Measurements from ENCODE around the gene SLC25A53.
"Not testable (repeated sequence)": the region's sequence is repeated elsewhere in the genome, so short reads cannot be mapped to it uniquely, and the experiment has no call there.

The SLC25A53 gene

DNA sequence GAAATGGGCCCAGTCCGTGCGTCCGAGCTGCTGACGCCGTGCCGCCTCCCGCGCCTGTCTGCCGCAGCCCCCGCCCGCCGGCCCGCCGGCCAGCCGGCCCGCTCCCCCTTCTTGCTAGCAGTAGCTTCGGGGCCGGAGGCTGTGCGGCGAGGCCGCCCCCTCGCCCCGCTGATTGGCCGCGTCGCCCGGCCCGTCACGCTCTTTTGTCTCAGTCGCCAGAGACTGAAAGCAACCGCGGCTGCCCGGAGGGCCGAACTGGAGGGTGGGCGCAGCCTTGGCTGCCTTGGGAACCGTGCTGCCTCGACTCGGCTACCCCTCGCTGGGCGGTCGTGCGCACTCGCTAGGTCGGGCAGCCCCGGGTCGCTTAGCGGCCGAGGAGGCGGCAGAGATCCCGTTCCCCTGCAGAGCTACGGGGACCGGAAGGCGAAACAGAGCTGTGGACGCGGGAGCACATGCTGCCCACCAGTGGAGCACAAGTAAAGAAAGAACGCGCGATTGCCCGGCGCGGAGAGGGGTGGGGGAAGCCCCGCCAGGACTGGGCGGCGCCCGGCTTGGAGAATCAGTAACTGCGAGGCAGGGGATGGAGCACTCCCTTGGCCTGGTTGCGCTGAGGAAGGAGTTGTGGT lies 44.4 kb downstream of the SLC25A53 start, which contains the start of gene ZCCHC18:
ZCCHC18 (plus strand) TSS at position 198 of the 626 bp plus-strand sequence. CDS start 1,589 bp downstream, outside the sequence.
- Mint-ChIP-seq H3K27me3 (ENCODE audit: low read depth) (peaks cover 8% of the 10 kb centered on the region), H3K27ac (peak within 1 kb of the TSS; percentile 67), H3K36me3 (ENCODE audit: low read depth) (no peaks in the 10 kb centered on the region), H3K4me3 (peak within 1 kb of the TSS; percentile 84), H3K4me1 (ENCODE audit: low read depth) (peaks cover 22% of the 10 kb centered on the region), H3K9me3 (no peaks in the 10 kb centered on the region)
- peak; percentile 13 for DNase-seq (ENCODE audit: low spot score)

DNA sequence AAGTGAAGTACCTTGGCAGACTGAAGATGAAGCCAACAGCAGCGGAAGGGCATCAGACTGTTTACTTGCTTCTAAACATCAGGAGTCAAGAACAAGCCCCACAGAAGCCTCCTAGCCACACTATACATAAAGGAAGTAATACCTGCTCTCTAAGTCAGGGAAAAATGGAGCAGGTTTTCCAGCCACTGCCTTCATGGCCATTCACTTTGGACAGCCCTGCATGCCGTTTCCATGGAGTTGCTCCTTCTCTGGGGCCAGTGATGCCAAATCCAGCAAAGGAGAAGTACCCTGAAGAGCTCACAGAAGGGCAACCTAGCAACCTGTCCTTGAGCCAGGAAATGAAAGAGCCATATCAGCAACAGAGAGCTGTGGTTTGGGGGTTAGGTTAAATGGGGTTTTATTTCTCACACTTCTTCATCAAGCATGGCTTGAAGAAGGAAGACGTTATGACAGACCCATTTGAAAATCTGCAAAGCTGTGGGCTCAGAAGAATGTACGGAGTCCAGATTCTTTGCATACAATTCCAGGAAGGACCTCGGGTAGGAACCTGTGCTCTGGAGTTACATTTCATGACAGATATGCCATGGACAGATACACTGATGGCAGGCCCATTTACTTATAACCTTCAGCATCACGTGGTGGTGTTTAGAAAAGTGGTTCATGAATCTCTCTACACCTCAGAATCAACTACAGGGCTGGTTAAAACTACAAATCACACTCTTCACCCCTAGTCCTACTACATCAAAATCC lies 46.1 kb downstream of the SLC25A53 start:
- not testable (repeated sequence) for DNase-seq (ENCODE audit: low spot score); H3K4me3 Mint-ChIP-seq; H3K27ac Mint-ChIP-seq; H3K36me3 Mint-ChIP-seq (ENCODE audit: low read depth); H3K9me3 Mint-ChIP-seq
- Mint-ChIP-seq H3K4me1 (ENCODE audit: low read depth) (peaks cover 22% of the 10 kb centered on the region), H3K27me3 (ENCODE audit: low read depth) (peaks cover 11% of the 10 kb centered on the region)

DNA sequence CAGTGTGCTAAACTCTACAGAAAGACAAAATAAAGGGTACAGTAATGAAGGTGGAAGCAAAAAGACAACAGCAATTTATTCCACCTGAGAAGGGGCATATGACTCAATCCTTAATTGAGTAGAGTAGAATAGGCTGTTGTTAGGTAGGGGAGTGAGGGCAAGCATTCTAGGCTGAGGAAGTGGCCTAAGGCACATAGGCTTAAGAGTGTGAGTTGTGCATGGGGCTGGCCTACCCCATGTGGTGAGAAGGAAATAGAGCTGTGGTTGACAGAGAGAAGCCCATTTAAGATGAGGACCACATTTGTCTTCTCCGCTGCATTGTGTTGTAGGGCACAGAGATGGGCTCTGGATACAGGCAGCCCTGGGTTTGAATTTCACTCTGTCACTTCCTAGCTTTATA lies 47.9 kb downstream of the SLC25A53 start:
- Mint-ChIP-seq H3K36me3 (ENCODE audit: low read depth) (no peaks in the 10 kb centered on the region), H3K27me3 (ENCODE audit: low read depth) (peaks cover 11% of the 10 kb centered on the region), H3K4me3 (no peak overlapping the region), H3K4me1 (ENCODE audit: low read depth) (peaks cover 22% of the 10 kb centered on the region), H3K27ac (no peak overlapping the region), H3K9me3 (no peaks in the 10 kb centered on the region)
- DNase-seq (ENCODE audit: low spot score): no peak

DNA sequence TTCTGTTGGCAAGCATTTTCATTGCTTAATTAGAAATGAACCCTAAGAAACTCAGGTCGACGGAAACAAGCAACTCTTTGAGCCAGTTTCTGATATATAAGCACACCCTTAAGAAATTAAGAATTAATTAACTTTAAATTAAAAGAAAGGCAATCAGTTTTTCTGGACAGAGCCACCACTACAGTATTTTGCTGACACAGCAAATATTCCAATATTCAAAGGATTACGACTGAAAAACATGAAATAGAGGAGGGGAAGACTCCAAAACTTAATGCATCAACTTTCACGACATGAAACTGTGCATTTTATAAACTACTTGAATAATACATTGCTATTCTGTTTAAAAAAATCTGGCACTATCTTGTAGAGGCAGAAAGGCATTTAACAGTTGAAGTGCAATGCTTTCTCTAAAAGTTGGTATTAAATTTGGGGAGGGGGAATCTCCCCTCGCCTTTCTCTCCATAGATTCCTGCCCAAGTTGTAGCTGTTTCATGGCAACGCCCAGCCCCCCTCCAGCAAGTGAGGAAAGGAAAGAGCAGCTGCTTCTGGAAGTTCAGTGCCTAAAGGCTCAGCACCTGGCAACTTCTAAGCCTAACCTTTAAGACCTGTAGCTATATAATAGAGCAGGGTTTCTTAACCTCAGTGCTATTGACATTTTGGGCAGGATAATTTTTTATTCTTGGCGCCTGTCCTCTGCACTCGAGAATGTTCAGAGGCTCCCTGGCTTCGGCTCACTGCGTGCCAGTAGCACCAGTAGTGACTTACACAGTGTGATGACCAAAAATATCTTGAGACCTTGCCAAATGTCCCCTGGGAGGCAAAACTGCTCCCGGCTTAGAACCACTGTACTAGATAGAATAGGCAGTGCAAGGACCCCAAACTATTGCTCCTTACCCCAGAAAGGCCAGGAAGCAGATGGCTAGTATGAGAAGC lies 51.2 kb downstream of the SLC25A53 start:
- H3K4me3 Mint-ChIP-seq: no peak overlapping the region
- no peaks in the 10 kb centered on the region for H3K9me3 Mint-ChIP-seq
- no peaks in the 10 kb centered on the region for H3K36me3 Mint-ChIP-seq (ENCODE audit: low read depth)
- peaks cover 3% of the 10 kb centered on the region for H3K27me3 Mint-ChIP-seq (ENCODE audit: low read depth)
- H3K27ac Mint-ChIP-seq: no peak overlapping the region
- H3K4me1 Mint-ChIP-seq (ENCODE audit: low read depth): peaks cover 6% of the 10 kb centered on the region
- DNase-seq (ENCODE audit: low spot score): no peak

DNA sequence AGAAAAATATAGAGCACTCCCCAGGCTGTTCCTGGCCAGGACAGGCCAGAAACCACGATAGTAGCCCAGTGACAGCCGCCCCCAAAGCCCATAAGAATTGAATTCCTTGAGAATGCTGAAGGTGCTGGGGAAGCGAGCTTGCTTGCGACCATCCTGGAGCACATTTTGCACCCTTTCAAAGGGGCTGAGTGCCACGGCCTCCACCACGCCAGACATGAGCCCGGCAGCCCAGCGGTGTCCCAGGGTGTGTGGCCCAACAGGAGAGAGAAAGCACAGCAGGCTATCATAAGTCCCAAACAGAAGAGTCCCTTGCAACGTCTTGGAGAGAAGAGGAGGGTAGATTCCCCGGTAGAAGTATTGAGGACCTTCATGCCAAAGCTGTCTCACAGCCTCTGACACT lies 52.1 kb downstream of the SLC25A53 start:
- DNase-seq (ENCODE audit: low spot score): no peak
- Mint-ChIP-seq H3K27ac (no peak overlapping the region), H3K9me3 (no peaks in the 10 kb centered on the region), H3K4me3 (no peak overlapping the region), H3K4me1 (ENCODE audit: low read depth) (peaks cover 6% of the 10 kb centered on the region), H3K27me3 (ENCODE audit: low read depth) (peaks cover 5% of the 10 kb centered on the region), H3K36me3 (ENCODE audit: low read depth) (no peaks in the 10 kb centered on the region)

DNA sequence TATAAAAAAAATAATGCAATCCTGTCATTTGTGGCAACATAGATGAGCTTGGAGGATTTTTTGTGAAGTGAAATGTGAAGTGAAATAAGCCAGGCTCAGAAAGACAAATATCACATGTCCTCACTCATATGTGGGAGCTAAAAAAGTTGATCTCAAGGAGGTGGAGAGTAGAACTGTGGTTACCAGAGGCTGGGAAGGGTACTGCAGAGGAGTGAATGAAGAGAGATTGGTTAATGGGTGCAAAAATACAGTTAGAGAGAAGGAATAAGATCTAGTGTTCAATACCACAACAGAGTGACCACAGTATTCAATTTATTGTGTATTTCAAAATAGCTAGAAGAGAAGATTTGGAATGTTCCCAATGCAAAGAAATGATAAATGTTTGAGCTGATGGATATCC lies 57.9 kb downstream of the SLC25A53 start:
- Mint-ChIP-seq H3K4me3 (no peak overlapping the region), H3K36me3 (ENCODE audit: low read depth) (no peaks in the 10 kb centered on the region), H3K27ac (no peak overlapping the region), H3K9me3 (no peaks in the 10 kb centered on the region), H3K4me1 (ENCODE audit: low read depth) (peaks cover 2% of the 10 kb centered on the region), H3K27me3 (ENCODE audit: low read depth) (peaks cover 14% of the 10 kb centered on the region)
- DNase-seq (ENCODE audit: low spot score): no peak

DNA sequence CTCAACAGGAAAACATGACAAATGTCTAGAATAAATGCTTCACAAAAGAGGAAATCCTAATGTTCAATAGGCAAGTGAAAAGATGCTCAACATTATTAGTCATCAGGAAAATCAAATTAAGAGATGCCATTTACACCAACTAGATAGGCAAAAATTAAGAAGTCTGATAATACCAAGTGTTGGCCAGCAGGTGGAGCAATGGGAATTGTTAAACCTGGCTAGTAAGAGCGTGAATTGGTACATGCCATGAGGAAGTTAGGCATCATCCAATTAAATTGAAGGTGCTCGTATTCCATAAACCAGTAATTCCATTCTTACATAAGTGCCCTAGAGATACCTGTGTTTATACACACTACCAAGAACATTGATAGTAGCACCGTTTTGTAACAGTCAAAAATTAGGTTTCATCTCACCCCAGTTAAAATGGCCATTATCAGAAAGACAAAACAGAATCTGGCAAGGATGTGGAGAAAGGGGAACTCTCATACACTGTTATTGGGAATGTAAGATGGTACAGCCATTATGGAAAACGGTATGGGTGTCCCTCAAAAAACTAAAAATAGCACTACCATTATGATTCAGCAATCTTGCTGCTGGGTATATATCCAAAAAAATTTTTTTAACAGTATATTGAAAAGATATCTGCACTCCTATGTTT lies 58.5 kb downstream of the SLC25A53 start:
- Mint-ChIP-seq H3K27ac (no peak overlapping the region), H3K27me3 (ENCODE audit: low read depth) (peaks cover 14% of the 10 kb centered on the region), H3K36me3 (ENCODE audit: low read depth) (no peaks in the 10 kb centered on the region), H3K4me1 (ENCODE audit: low read depth) (peaks cover 2% of the 10 kb centered on the region), H3K9me3 (no peaks in the 10 kb centered on the region), H3K4me3 (no peak overlapping the region)
- DNase-seq (ENCODE audit: low spot score): peak; percentile 13

DNA sequence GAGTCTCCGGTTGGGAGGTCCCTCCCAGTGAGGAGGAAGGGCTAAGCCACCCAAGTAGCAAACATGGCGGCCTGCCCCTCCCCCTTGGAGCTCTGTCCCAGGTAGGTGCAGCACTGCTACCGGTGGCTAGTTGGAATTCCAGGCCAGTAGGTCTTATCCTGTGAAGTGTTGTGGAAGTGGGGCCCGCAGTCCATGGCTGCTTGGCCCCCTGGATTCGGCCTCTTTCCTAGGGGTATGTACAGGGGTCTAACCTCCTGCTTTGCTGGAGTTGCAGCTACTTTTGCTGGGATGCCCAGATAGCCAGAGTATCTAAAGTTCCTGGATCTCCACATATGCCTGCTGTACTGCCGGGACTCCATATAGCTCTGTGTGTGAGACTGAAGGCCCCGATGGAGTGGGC lies 70.9 kb downstream of the SLC25A53 start:
- Mint-ChIP-seq H3K27ac (no peak overlapping the region), H3K4me3 (no peak overlapping the region), H3K36me3 (ENCODE audit: low read depth) (no peaks in the 10 kb centered on the region), H3K27me3 (ENCODE audit: low read depth) (no peaks in the 10 kb centered on the region), H3K9me3 (no peaks in the 10 kb centered on the region), H3K4me1 (ENCODE audit: low read depth) (no peaks in the 10 kb centered on the region)
- DNase-seq (ENCODE audit: low spot score): no peak

DNA sequence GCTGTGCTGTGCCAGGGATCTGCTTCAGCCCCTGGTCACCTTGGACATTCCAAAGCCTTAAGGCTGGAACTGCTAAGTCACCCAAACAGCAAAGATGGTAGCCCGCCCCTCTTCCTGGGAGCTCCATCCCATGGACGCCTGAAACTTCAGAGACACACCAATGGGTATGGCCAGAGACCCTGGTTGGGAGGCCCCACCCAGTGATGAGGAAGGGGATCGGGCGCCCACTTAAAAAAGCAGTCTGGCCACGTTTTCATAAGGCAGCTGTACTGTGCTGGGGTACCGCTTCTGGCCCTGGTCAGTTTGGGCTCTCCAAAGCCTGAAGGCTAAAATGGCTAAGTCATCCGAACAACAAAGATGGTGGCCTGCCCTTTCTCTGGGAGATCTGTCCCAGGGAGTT lies 71.3 kb downstream of the SLC25A53 start:
- no peak for DNase-seq (ENCODE audit: low spot score)
- Mint-ChIP-seq H3K27ac (no peak overlapping the region), H3K4me3 (no peak overlapping the region), H3K36me3 (ENCODE audit: low read depth) (no peaks in the 10 kb centered on the region), H3K4me1 (ENCODE audit: low read depth) (no peaks in the 10 kb centered on the region), H3K9me3 (no peaks in the 10 kb centered on the region), H3K27me3 (ENCODE audit: low read depth) (no peaks in the 10 kb centered on the region)

DNA sequence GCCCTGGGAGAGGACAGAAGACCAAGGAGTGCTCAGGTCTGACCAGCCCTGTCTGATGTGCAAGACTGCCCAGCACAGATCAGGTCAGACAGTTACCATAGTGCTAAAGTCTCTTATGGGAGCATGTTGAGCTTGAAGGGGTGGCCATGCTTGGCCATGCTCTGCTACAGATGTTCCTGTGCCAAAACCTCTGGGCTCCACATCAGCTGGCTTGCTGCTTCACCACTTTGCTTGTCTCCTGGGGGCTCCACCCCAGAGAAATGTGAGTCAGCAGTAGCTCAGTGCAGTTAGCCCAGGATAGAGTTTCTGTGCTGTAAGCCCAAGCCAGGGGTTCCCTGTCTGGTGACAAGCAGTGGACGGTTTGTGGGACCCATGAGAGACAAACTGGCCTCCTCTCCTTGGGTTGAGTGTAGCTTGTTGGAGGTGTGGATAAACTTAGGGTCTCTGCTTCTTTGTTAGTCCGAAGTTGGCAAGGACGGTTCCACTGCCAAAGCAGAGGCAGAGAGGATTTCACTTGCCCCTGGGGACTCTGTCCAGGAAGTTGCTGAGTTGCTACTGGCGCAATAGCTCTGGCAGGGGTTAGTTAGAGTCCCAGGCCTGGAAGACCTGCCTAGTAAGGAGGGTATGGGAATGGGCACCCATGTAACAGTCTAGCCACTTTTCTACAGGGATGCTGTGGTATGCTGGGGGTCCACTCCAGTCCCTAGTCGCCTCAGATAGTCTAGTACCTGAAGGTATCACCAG lies 72.1 kb downstream of the SLC25A53 start:
- Mint-ChIP-seq H3K27me3 (ENCODE audit: low read depth) (no peaks in the 10 kb centered on the region), H3K4me3 (no peak overlapping the region), H3K4me1 (ENCODE audit: low read depth) (no peaks in the 10 kb centered on the region), H3K27ac (no peak overlapping the region), H3K9me3 (no peaks in the 10 kb centered on the region), H3K36me3 (ENCODE audit: low read depth) (no peaks in the 10 kb centered on the region)
- no peak for DNase-seq (ENCODE audit: low spot score)

DNA sequence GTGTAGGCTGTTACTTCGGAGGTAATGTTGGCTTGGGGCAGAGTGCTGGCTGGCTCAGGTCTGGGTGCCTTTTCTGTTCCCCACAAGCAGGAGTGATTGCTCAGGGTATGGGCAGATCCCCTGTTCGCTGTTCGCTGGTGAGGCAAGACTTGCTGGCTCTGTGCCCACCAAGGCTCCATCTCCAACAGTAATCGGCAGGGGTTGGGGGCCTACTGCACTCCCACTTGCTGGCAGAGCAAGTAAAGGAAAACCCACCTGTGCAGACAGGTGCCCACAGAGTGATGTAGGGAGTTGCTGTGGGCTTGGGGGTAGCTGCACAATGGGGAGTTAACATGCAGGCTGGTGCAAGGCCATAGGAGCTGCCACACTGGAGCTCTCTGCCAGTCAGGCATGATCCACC lies 72.7 kb downstream of the SLC25A53 start:
- H3K27me3 Mint-ChIP-seq (ENCODE audit: low read depth): no peaks in the 10 kb centered on the region
- H3K4me1 Mint-ChIP-seq (ENCODE audit: low read depth): no peaks in the 10 kb centered on the region
- H3K27ac Mint-ChIP-seq: no peak overlapping the region
- no peak overlapping the region for H3K4me3 Mint-ChIP-seq
- H3K36me3 Mint-ChIP-seq (ENCODE audit: low read depth): no peaks in the 10 kb centered on the region
- no peak for DNase-seq (ENCODE audit: low spot score)
- no peaks in the 10 kb centered on the region for H3K9me3 Mint-ChIP-seq

DNA sequence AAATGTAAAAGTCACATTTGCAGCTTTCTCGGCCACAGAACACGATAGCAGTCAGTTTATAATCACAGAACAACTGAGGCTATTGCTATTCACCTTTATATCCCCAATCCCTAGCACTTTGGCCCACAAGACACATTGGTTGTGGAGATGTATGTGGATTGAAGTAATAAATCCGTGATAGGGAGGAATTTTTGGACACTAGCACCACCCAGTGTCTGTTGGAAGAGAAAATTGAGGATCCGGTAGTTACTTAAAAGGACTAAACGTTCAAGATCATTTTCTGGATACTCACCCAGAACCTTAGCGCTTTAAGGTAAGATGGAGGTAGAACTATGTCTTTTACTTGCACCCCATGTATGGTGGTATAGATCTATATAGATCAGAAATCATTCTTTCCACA lies 79.0 kb downstream of the SLC25A53 start:
- H3K36me3 Mint-ChIP-seq (ENCODE audit: low read depth); H3K27ac Mint-ChIP-seq; H3K9me3 Mint-ChIP-seq; H3K4me1 Mint-ChIP-seq (ENCODE audit: low read depth); H3K27me3 Mint-ChIP-seq (ENCODE audit: low read depth); DNase-seq (ENCODE audit: low spot score); H3K4me3 Mint-ChIP-seq: not testable (repeated sequence)

DNA sequence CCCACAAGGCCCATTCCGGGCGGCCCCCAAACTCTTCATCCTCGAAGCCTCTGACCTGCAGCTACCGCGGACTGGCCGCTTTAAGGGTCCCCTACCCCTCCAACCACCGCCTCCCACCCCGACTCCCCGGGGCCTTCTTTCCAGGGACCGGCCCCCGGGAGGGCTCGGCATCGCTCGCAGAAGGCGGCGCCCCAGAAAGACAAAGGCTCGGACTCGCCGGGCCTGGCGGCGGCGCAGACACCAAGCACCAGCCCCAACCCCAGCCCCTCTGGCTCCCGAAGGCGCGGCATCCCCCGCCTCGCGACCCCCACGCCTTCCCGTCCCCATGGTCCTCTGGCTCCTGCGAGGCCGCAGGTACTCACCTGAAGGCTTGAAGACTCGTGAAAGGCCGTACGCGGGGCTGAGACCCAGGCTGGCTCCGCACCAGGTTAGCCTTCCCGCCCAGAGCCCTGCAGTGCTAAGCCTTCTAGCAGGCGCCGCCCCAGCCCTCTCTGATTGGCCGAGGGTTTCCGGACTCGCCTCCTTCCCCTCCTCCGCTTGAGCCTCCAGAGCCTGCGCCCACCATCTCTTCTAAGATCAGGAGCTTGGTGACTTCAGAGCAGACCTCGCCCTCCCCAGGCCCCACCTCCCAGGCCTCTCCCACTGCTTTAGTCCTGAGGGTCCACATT lies 80.9 kb downstream of the SLC25A53 start, which contains the start of gene TMSB15C:
TMSB15C (minus strand) TSS at position 459 of the 668 bp plus-strand sequence.
- not testable (repeated sequence) for H3K36me3 Mint-ChIP-seq (ENCODE audit: low read depth); H3K4me3 Mint-ChIP-seq; H3K9me3 Mint-ChIP-seq; H3K27ac Mint-ChIP-seq; H3K27me3 Mint-ChIP-seq (ENCODE audit: low read depth); H3K4me1 Mint-ChIP-seq (ENCODE audit: low read depth); DNase-seq (ENCODE audit: low spot score)
